ENCODE results near the gene TEX12.
"Not testable (repeated sequence)": the region's sequence is repeated elsewhere in the genome, so short reads cannot be mapped to it uniquely, and the experiment has no call there.

The TEX12 gene

GRCh38 chr11:112165049-112165448 lies 2.1 kb upstream of the TEX12 start:
- DNase-seq: no peak

GRCh38 chr11:112166562-112166961 lies 610 bp upstream of the TEX12 start:
- DNase-seq: no peak

- no peak for DNase-seq
Observed at GRCh38 chr11:112172362-112172994, 5.3 kb downstream of the TEX12 start.

GRCh38 chr11:112173152-112173551 lies 6.0 kb downstream of the TEX12 start:
- DNase-seq: no peak

- DNase-seq: peak; percentile 23
Observed at GRCh38 chr11:112174789-112175598, 7.8 kb downstream of the TEX12 start, which contains the start of gene BCO2. BCO2 (plus strand) TSS chr11:112175512; CDS start chr11:112175602, 90 bp downstream.

GRCh38 chr11:112175599-112175952 lies 8.4 kb downstream of the TEX12 start:
- no peak for DNase-seq

GRCh38 chr11:112176077-112176476 lies 8.9 kb downstream of the TEX12 start:
- DNase-seq: no peak

GRCh38 chr11:112177589-112177988 lies 10.4 kb downstream of the TEX12 start:
- DNase-seq: no peak

GRCh38 chr11:112178428-112178827 lies 11.3 kb downstream of the TEX12 start:
- DNase-seq: no peak

GRCh38 chr11:112178936-112179335 lies 11.8 kb downstream of the TEX12 start:
- no peak for DNase-seq

- no peak for DNase-seq
Observed at GRCh38 chr11:112179601-112180000, 12.4 kb downstream of the TEX12 start.

- no peak for DNase-seq
Observed at GRCh38 chr11:112182867-112183266, 15.7 kb downstream of the TEX12 start.

GRCh38 chr11:112185883-112186282 lies 18.7 kb downstream of the TEX12 start:
- no peak for DNase-seq

GRCh38 chr11:112186304-112186703 lies 19.1 kb downstream of the TEX12 start:
- DNase-seq: no peak

GRCh38 chr11:112195113-112195512 lies 27.9 kb downstream of the TEX12 start:
- not testable (repeated sequence) for DNase-seq

GRCh38 chr11:112195951-112196351 lies 28.8 kb downstream of the TEX12 start:
- DNase-seq: no peak

- no peak for DNase-seq
Observed at GRCh38 chr11:112196519-112197087, 29.4 kb downstream of the TEX12 start.

GRCh38 chr11:112199101-112199500 lies 31.9 kb downstream of the TEX12 start:
- DNase-seq: not testable (repeated sequence)

GRCh38 chr11:112200252-112200651 lies 33.1 kb downstream of the TEX12 start:
- DNase-seq: no peak

GRCh38 chr11:112206071-112206470 lies 38.9 kb downstream of the TEX12 start:
- no peak for DNase-seq

- DNase-seq: no peak
Observed at GRCh38 chr11:112210890-112211289, 43.7 kb downstream of the TEX12 start.

- DNase-seq: no peak
Observed at GRCh38 chr11:112211536-112211935, 44.4 kb downstream of the TEX12 start.

GRCh38 chr11:112212290-112212689 lies 45.1 kb downstream of the TEX12 start:
- DNase-seq: no peak

GRCh38 chr11:112212710-112213109 lies 45.5 kb downstream of the TEX12 start:
- DNase-seq: no peak
